Bronchial epithelial cell (primary cell): ENCODE results near the gene WDR87. TPM values are rescaled to one million over a fixed set of nuclear protein-coding genes. Genes with fewer than 3 reads are reported as not detected.
A peak's percentile ranks its signal among the peaks of the same experiment; 100 is the strongest.
"Not testable (repeated sequence)": the region's sequence is repeated elsewhere in the genome, so short reads cannot be mapped to it uniquely, and the experiment has no call there.

ENCODE experiments used
- DNase-seq: peaks from one replicate; pipeline ENCODE4 v3.0.0-alpha.2; 2010; ENCODE audit warnings: low read depth
- FAIRE-seq: peaks from 2 replicates; lab custom pipeline; 2011; peaks lifted over from hg19 to GRCh38; lab: Jason Lieb, UNC
- H3K27me3 ChIP-seq: 2 replicates; pipeline ENCODE4 v1.5.1; 2011; ENCODE audit warnings: low read length; ENCODE audit not compliant: control insufficient read depth, insufficient read depth
- H3K36me3 ChIP-seq: 2 replicates; pipeline ENCODE4 v1.5.1; 2011; ENCODE audit warnings: low read length; ENCODE audit not compliant: control insufficient read depth, insufficient read depth
- H3K4me3 ChIP-seq: 2 replicates; pipeline ENCODE4 v1.5.1; 2011; ENCODE audit warnings: mild to moderate bottlenecking, low read depth, low read length, control low read depth
- CTCF ChIP-seq: IDR thresholded peaks from 2 replicates; pipeline ENCODE4 v1.5.1; 2011; ENCODE audit warnings: mild to moderate bottlenecking, moderate library complexity, low read length, control low read depth, inconsistent platforms; ENCODE audit not compliant: insufficient read depth, severe bottlenecking
- total RNA-seq: library from RNA; depleted of rRNA; stranded (reverse); fragments of >200 nt; gene quantifications from 2 replicates; pipeline ENCODE4 v1.2.1, GENCODE V29; 2014

The WDR87 gene
- total RNA-seq, 1 donor from 2014 or later: not detected

- no peak for FAIRE-seq
- H3K36me3 ChIP-seq: no peaks in the 10 kb centered on the region
- H3K27me3 ChIP-seq: no peaks in the 10 kb centered on the region
- no peak overlapping the region for H3K4me3 ChIP-seq
- DNase-seq: peak; percentile 86
- no peak for TF ChIP-seq CTCF
These were observed 38.6 kb downstream of the WDR87 start for GRCh38 chr19:37867831-37868230.

- H3K4me3 ChIP-seq, DNase-seq, H3K36me3 ChIP-seq, FAIRE-seq, H3K27me3 ChIP-seq: not testable (repeated sequence)
These were observed 40.5 kb downstream of the WDR87 start for GRCh38 chr19:37865930-37866329.

GRCh38 chr19:37864501-37864900 is 41.9 kb downstream of the WDR87 start:
- FAIRE-seq: no peak
- TF ChIP-seq CTCF: no peak
- Histone ChIP-seq H3K36me3 (no peaks in the 10 kb centered on the region), H3K27me3 (no peaks in the 10 kb centered on the region), H3K4me3 (no peak overlapping the region)
- no peak for DNase-seq

DNA sequence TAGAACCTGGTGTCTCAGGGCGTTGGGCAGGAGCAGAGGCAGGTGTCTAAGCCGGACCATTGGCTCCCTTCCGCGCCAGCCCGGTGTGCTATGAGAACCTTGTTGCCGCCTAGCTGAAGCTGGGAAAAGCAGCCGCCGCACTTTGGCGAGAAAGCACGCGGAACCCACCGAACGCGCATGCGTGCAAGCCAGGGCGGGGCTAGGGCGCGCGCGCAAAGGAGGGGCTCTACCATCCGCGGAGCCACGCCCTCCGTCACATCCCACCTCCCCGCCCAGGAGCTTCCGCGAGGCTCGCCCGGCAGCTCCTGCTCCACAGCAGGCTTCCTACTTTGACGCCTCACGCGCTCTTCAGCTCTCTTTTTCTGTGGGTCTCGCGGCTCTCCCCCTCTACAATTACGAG is 51.3 kb downstream of the WDR87 start:
- peak; percentile 12 for DNase-seq
- Histone ChIP-seq H3K4me3 (no peak overlapping the region), H3K36me3 (no peaks in the 10 kb centered on the region), H3K27me3 (no peaks in the 10 kb centered on the region)
- TF ChIP-seq CTCF: no peak
- no peak for FAIRE-seq

- no peak for DNase-seq
- no peak for FAIRE-seq
- Histone ChIP-seq H3K4me3 (no peak overlapping the region), H3K27me3 (no peaks in the 10 kb centered on the region), H3K36me3 (no peaks in the 10 kb centered on the region)
- TF ChIP-seq CTCF: no peak
These were observed 60.5 kb downstream of the WDR87 start for GRCh38 chr19:37845932-37846331.

Other genes with a start within 250 kb of the WDR87 start
- 5.5 and 8.7 TPM in 2 replicates for gene ZNF607, start 186.8 kb downstream of the WDR87 start, total RNA-seq
- 3.3 and 6.6 TPM in 2 replicates for gene ZNF573, start 127.0 kb downstream of the WDR87 start, total RNA-seq
- 3.4 and 5.2 TPM in 2 replicates for gene SIPA1L3, start 614 bp upstream of the WDR87 start, total RNA-seq